Activated naive CD8-positive, alpha-beta T cell (primary cell): ENCODE data around the gene SLX4.
A peak's percentile ranks its signal among the peaks of the same experiment; 100 is the strongest.

Experiments
- H3K27ac Mint-ChIP-seq: one replicate; pipeline ENCODE4 v1.8.0; 2021; ENCODE audit warnings: mixed read lengths
- H3K27me3 Mint-ChIP-seq: one replicate; pipeline ENCODE4 v1.8.0; 2021; ENCODE audit warnings: mixed read lengths
- H3K36me3 Mint-ChIP-seq: one replicate; pipeline ENCODE4 v1.8.0; 2021; ENCODE audit warnings: mixed read lengths
- H3K4me1 Mint-ChIP-seq: one replicate; pipeline ENCODE4 v1.8.0; 2021; ENCODE audit warnings: low read depth, mixed read lengths
- H3K4me3 Mint-ChIP-seq: one replicate; pipeline ENCODE4 v1.8.0; 2021; ENCODE audit warnings: mild to moderate bottlenecking, mixed read lengths
- H3K9me3 Mint-ChIP-seq: one replicate; pipeline ENCODE4 v1.8.0; 2021; ENCODE audit warnings: low read depth, mixed read lengths

Gene SLX4

DNA sequence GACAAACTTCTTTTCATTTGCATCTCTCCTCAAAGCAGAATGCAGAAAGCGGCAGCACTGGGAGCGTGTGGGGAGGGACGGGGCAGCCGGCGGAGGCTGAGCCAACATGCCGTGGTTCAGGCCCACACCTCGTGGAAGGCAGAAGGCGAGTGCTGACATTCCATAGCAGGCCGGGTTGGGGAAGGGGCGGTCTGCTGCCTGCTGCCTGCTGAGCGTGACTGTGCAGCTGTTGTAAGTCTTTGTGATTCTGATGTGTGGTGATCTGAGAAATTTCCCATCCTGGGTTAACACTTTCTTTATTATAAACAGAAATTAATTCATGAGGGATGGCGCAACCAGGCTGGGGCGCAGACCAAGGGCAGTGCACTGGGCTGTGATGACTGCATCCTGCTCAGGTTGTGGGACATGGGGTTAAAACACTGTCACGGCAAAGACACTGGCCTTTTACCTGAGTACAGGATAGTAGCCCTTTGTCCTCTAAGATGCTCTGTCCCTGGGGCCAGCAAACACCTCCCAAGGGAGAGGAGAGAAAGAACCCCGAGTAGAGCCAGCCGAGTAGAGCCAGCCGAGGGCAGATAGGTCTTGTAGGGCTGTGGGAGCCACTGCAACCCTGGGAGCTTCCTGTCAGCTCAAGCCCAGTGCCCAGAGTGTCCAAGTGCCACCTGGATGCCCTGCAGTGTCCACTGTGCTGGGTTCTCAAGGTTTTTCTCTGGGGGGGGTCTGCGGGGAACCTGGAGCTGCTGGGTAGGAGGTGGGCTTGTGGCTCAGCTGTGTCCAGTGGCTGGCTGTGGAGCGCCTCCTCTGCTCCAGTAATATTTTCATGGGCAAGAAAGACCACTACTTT lies 34.3 kb upstream of the SLX4 start:
- H3K4me1 Mint-ChIP-seq, result no peaks in the 10 kb centered on the region
- H3K9me3 Mint-ChIP-seq, result no peaks in the 10 kb centered on the region
- H3K27ac Mint-ChIP-seq, result no peak overlapping the region
- H3K4me3 Mint-ChIP-seq, result no peak overlapping the region
- peaks cover 3% of the 10 kb centered on the region for H3K36me3 Mint-ChIP-seq
- H3K27me3 Mint-ChIP-seq, result no peaks in the 10 kb centered on the region

DNA sequence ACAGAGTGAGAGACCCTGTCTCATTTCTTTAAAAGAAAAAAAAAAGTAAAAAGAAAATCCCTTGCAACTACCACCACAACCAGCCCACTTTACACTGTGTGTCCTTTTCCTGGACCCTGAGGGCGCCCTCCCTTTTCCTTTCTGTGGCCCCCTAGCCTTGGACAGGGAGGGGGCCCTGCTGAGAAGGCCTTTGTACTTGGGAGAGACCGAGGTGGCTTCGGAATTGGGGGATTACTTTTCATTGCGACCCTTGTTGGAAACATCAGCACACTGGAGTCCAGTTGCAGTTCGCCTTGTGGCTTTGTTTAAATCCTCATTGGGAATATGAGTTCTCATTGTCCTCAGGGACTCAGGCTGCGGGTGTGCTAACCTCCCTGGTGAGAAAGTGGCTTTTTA lies 33.7 kb upstream of the SLX4 start:
- Mint-ChIP-seq H3K27ac (no peak overlapping the region), H3K4me3 (no peak overlapping the region), H3K9me3 (no peaks in the 10 kb centered on the region), H3K27me3 (no peaks in the 10 kb centered on the region), H3K4me1 (no peaks in the 10 kb centered on the region), H3K36me3 (peaks cover 3% of the 10 kb centered on the region)

DNA sequence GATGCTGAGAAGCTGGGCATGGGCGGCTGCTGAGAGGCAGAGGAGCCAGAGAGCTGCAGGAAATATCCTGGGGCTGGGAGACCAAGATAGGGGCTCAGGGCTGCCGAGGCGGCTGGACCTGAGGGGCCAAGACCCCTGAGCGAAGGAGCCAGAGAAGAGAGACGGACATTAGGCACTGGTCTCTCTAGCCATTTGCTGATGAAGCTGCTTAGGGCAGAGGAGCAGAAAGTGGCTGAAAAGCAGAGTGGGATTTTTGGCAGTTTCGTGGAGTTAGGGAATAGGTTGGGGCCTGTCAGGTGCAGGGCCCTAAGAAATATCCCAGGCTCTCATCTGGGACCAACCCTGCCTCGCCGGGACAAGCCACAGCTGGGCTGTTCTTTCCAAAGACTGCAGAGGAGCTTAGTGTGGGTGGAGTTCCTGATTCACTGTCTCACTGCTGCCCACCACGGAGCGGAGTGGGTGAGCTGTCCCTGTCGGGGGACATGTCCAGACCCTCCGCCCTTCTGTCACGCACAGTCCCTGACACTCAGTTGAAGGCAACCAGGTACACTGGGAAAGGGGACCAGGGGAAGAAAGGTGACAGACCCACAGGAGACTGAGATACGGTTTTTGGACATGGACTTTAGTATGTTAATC lies 31.8 kb upstream of the SLX4 start:
- peaks cover 5% of the 10 kb centered on the region for H3K36me3 Mint-ChIP-seq
- peaks cover 9% of the 10 kb centered on the region for H3K4me1 Mint-ChIP-seq
- no peaks in the 10 kb centered on the region for H3K27me3 Mint-ChIP-seq
- no peak overlapping the region for H3K4me3 Mint-ChIP-seq
- no peak overlapping the region for H3K27ac Mint-ChIP-seq
- no peaks in the 10 kb centered on the region for H3K9me3 Mint-ChIP-seq

DNA sequence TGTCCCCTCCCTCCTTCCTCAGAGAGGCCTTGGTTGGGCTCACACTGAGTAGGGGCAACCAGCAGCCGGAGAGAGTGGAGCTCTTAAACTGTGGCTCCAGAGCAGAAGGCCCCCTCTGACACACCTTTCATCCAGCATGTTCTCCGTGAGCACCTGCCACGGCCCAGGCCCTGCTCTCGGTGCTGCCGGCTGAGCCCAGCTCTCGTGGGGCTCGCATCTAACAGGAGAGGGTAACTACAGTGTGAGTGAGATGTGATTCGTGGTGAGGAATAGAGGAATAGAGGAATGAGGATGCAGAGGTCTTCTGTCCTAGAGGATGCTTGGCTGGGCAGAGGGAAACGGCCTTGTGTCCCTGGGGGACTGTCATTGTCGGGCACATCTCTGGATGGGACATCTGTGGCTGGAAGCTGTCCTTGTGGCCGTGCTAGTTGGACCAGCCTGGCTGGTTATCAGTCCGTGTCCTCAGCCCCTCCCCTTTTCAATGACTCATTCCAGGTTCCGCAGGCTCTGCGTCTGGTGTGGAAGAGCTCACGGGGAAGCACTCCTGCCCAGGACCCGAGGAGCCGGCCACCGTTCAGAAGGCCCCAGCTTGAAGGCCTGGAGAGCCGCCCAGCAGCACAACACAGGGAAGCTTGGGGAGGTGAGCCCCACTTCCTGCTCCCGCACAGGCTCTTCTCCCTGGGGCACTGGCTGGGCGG lies 31.1 kb upstream of the SLX4 start:
- Mint-ChIP-seq H3K36me3 (peaks cover 5% of the 10 kb centered on the region), H3K4me1 (peaks cover 15% of the 10 kb centered on the region)

DNA sequence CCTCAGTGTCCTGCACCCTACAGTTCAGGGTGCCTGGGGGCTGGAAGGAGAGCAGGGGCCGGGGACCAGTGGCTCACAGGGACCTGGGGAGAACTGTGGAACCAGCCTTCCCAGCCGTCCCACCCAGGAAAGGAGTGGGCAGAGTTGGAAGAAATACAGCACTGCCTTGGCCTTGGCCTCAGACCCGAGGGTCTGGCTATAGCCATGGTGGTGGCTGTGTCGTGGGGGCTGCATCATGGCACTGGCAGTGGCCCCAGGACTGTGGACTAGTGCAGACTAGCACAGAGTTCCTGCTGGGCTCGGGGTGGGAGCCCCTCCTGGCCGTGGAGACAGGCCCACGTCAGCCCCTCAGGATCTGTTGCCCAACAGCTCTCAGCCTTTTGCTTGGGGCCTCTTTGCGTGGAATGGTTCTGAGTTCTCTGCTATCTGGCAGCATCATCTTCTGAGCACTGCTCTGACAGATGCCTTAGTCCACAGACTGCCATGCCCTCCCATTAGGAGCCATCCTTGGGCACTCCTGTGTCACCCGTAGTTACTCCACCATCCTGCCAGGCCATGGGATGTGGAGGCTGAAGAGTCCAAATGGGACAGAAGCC lies 30.5 kb upstream of the SLX4 start:
- H3K4me1 Mint-ChIP-seq, result peaks cover 21% of the 10 kb centered on the region
- no peaks in the 10 kb centered on the region for H3K9me3 Mint-ChIP-seq
- no peak overlapping the region for H3K4me3 Mint-ChIP-seq
- no peaks in the 10 kb centered on the region for H3K27me3 Mint-ChIP-seq
- H3K27ac Mint-ChIP-seq, result no peak overlapping the region
- peaks cover 5% of the 10 kb centered on the region for H3K36me3 Mint-ChIP-seq

More for the DNA sequence above, 31.1 kb upstream of the SLX4 start:
- Mint-ChIP-seq H3K27ac (no peak overlapping the region), H3K9me3 (no peaks in the 10 kb centered on the region), H3K27me3 (no peaks in the 10 kb centered on the region), H3K4me3 (no peak overlapping the region)

DNA sequence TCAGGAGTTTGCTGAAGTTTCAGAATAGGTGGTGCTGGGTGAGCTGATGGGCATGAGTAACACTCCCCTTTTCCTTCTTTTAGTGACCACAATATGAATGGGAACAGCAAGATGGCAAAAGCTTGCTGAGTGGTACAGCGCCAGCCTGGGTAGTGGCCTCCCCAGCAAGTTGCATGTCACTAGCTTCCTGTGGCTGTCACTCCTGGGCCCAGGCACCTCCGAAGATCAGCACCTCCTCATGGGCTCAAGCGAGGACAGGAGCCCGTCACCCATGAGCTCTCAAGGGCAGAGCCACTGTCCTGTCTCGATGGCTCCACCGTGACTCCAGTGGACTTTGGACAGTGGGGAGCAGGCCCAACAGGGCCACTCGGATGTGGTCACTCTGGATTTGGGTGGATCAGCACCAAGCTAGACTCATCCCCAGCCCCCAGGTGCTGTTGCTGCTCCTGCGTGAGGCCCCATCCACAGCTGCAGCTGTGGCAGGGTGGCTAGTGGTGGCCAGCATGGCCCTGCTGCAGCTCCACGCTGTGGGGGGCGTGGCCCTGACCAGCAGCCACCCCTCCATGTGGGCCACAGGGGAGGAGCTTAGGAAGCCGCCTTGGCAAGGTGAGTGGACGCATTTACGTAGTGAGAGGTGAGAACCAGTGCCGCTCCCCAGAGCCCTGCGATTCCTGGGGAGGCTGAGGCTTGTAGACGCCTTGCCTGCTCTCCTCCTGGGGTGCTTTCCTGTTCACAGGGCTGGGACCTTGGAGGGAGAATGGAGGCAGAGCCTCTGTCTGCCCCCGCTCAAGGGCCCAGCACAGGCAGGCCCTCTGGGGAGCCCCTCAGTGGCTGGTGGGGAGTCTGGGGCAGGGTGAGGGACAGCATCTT lies 29.5 kb upstream of the SLX4 start:
- Mint-ChIP-seq H3K4me1 (peaks cover 27% of the 10 kb centered on the region), H3K9me3 (no peaks in the 10 kb centered on the region), H3K4me3 (no peak overlapping the region), H3K36me3 (peaks cover 3% of the 10 kb centered on the region), H3K27me3 (no peaks in the 10 kb centered on the region), H3K27ac (no peak overlapping the region)

DNA sequence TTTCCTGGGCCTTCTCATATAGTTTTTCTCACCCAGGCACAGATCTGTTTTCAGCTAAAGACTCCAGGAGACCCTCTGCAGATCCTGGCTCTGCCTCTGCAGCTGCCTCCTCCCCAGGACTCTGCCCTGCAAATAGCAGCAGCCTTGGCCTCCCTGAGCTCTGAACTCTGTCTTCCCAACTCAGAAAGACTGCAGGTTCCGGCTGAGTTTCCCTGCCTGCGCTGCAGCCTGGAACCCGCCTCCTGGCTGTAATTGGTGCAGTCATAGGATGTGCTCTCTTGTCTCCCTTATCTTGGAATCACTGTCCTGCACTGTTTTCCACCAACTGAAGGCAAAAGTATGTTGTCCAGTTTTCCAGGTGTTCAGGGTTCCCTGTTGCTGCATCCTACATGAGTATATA lies 28.8 kb upstream of the SLX4 start:
- Mint-ChIP-seq H3K27ac (no peak overlapping the region), H3K36me3 (peaks cover 5% of the 10 kb centered on the region), H3K9me3 (no peaks in the 10 kb centered on the region), H3K27me3 (no peaks in the 10 kb centered on the region), H3K4me1 (peaks cover 33% of the 10 kb centered on the region), H3K4me3 (no peak overlapping the region)

DNA sequence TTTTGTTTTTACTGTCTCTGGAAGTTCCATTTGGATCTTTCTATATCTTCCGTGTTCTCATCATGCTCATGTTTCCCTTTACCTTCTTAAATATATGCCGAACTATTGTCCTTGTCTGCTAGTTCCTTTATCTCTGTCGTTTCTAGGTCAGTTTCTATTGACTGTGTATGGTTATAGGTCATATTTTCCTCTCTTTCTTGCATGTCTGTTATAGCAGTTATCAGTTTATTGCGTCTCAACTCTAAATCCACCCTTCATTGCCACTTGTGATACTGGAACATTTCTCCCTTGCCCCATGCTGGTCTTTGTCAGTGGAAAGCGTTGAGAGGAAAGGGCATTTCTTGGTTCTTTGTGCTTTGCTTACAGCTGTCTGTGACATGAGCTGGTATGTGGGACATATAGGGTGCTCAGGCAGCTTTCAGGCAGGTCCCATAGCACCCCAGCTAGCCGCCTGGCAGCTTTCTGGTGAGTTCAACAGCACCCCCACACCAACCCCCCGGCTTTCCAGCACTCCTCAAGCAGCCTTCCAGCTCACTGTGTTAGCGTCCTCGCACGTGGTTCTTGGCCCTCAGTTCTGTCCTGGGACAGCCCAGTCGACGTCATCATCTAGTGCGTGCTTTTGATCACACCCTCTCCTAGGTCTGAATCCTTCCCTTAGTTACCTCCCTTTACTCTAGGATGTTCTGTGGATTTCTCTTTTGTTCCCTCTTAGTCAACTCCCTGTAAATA lies 27.7 kb upstream of the SLX4 start:
- Mint-ChIP-seq H3K36me3 (peaks cover 5% of the 10 kb centered on the region), H3K4me3 (no peak overlapping the region), H3K9me3 (no peaks in the 10 kb centered on the region), H3K4me1 (peaks cover 33% of the 10 kb centered on the region), H3K27me3 (no peaks in the 10 kb centered on the region), H3K27ac (peak overlapping the region; percentile 77)

DNA sequence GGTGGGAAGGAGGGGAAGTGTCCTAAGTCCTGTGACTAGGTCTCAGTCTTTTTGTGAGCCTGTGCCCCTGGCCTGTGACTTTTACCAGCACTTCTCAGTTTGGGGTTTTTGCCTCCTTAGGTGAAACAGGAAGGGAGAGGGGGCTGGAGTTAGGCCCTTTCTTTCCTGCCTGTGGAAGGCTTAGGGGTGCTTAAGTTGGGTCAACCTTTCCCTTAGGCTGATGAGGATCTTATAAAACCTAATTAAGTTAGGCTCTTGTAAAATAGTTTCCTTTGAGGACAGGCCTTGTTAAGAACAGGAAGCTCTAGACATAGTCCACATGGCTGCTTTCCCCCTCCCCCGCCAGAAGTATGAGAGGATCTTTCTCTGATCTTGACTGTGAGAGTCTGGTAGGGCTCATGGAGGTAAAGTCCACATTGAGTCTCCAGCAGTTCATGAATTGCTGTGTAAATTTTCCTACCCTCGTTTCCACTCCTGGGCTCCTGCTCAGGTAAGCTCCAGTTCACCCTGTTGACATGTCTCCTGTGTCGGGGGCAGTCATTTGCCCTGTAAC lies 26.0 kb upstream of the SLX4 start:
- H3K9me3 Mint-ChIP-seq, result no peaks in the 10 kb centered on the region
- no peaks in the 10 kb centered on the region for H3K27me3 Mint-ChIP-seq
- H3K36me3 Mint-ChIP-seq, result peaks cover 5% of the 10 kb centered on the region
- H3K27ac Mint-ChIP-seq, result peak overlapping the region; percentile 95
- peak overlapping the region; percentile 38 for H3K4me3 Mint-ChIP-seq
- H3K4me1 Mint-ChIP-seq, result peaks cover 34% of the 10 kb centered on the region

DNA sequence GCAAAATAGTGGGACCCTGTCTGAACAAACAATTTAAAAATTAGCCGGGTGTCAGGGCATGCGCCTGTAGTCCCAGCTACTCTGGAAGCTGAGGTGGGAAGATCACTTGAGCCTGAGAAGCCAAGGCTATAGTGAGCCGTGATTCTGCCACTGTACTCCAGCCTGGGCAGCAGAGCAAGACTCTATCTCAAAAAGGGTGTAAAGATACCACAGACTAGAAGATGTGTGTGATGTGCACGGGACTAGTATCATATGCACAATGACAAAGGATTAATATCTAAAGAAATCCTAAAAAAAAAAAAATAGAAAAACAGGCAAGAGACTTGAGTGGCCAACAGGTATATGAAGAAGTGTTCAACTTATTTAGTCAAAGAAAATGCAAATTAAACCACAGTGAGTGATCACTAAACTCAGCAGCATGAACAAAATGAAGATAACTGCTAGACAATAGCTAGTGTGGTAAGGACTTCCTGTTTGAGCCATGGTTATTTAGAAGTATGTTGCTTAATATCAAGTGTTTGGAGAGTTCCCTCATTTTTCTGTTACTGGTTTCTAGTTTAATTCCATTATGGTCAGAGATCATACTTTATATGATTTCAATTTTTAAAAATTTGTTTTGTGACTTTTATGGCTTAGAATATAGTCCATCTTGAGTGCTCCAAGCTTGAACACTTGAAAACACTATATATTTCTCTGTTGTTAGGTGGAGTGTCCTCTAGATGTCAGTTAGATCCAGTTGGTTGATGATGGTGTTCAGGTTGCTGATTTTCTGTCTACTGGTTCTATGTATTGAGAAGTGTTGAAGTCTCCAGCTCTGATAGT lies 14.7 kb upstream of the SLX4 start:
- Mint-ChIP-seq H3K9me3 (no peaks in the 10 kb centered on the region), H3K4me1 (peaks cover 42% of the 10 kb centered on the region), H3K27ac (peak overlapping the region; percentile 86), H3K36me3 (no peaks in the 10 kb centered on the region), H3K4me3 (peak overlapping the region; percentile 15), H3K27me3 (no peaks in the 10 kb centered on the region)

DNA sequence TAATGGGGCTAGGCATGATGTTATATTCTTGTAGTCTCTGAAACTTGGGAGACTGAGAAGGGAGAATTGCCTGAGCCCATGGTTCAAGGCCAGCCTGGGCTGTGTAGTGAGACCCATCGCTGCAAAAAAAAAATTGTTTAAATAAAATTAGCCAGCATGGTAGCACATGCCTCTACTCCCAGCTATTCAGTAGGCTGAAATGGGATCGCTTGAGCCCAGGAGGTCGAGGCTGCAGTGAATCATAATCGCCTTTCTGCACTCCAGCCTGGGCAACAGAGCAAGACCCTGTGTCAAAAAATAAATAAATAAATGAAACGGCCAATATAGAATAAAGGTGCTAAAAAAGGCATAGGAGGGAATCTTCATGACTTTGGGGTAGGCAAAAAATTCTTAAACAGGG lies 13.9 kb upstream of the SLX4 start:
- Mint-ChIP-seq H3K27ac (peak overlapping the region; percentile 86), H3K27me3 (no peaks in the 10 kb centered on the region), H3K4me1 (peaks cover 42% of the 10 kb centered on the region), H3K4me3 (no peak overlapping the region), H3K36me3 (no peaks in the 10 kb centered on the region), H3K9me3 (no peaks in the 10 kb centered on the region)

DNA sequence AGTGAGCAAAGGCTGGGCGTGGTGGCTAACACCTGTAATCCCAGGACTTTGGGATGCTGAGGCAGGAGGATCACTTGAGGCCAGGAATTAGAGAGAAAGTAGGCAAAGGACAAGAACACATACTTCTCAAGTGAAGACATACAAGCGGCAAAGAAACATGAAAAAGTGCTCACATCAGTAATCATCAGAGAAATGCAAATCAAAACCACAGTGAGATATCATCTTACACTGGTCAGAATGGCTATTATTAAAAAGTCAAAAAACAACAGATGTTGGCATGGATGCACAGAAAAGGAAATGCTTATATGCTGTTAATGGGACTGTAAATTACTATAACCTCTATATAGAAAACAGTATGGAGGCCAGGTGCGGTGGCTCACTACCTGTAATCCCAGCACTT lies 12.2 kb upstream of the SLX4 start:
- no peaks in the 10 kb centered on the region for H3K36me3 Mint-ChIP-seq
- H3K9me3 Mint-ChIP-seq, result no peaks in the 10 kb centered on the region
- no peak overlapping the region for H3K27ac Mint-ChIP-seq
- H3K27me3 Mint-ChIP-seq, result no peaks in the 10 kb centered on the region
- H3K4me3 Mint-ChIP-seq, result no peak overlapping the region
- peaks cover 38% of the 10 kb centered on the region for H3K4me1 Mint-ChIP-seq

DNA sequence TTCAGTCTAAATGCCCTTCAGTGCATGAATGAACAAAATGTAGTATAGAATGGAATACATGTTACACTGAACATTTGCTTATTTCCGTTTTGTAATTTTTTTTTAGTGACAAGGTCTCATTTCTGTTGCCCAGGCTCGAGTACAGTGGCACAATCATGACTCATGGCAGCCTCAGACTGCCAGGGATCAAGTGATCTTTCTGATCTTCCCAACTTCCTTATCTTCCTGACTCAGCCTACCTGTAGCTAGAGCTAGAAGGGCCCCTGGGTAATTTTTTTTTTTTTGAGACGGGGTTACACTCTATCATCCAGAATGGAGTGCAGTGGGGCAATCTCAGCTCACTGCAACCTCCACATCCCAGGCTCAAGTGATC lies 7.3 kb upstream of the SLX4 start:
- no peak overlapping the region for H3K4me3 Mint-ChIP-seq
- no peak overlapping the region for H3K27ac Mint-ChIP-seq
- H3K4me1 Mint-ChIP-seq, result peaks cover 36% of the 10 kb centered on the region
- peaks cover 6% of the 10 kb centered on the region for H3K36me3 Mint-ChIP-seq
- H3K27me3 Mint-ChIP-seq, result no peaks in the 10 kb centered on the region
- H3K9me3 Mint-ChIP-seq, result no peaks in the 10 kb centered on the region
